NCI-H128 (cell line): ENCODE measurements around the gene EEFSEC.

Experiments
- DNase-seq: peaks from one replicate; lab custom pipeline; 2025; ENCODE audit not compliant: unreplicated experiment; lab: John Stamatoyannopoulos, UW

The EEFSEC gene

DNA sequence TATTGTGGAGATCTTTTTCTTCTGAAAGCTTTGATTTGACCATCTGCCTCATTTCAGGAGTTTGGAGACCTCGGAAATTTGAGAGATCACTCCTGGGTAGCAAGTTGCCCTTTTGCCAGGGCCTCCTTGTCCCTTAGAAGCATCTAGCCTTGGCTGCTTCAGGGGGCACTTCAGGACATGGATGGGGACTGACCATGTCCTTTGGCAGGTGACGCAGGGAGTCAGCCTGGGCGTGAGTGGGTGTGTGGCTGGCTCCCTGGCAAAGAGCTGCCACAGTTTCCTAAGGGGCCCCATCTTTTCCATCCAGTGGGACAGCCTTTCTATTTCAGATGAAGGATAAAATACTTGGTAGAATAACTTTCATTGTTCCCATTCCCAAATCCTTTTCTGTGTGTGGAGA is 27.6 kb downstream of the EEFSEC start:
- no peak for DNase-seq

DNA sequence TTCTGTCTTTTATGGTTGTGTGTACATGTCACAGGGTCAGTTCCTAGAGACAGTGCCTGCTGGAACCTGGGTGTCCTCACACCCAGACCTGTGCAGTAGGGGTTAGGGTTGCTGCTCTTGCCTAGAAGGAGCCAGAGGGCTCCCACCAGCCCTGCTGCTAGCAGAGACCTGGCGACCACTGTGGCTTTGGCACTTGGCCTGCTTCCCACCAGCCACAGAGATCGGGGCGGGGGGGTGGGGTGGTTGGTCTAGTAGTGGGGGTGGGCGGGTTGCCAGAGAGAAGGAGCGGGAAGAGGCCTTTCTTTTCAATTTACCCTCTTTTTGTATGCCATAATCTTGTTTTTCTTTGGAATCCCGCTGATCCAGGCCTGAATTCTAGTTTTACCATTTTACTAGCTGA is 29.4 kb downstream of the EEFSEC start:
- DNase-seq, result no peak

DNA sequence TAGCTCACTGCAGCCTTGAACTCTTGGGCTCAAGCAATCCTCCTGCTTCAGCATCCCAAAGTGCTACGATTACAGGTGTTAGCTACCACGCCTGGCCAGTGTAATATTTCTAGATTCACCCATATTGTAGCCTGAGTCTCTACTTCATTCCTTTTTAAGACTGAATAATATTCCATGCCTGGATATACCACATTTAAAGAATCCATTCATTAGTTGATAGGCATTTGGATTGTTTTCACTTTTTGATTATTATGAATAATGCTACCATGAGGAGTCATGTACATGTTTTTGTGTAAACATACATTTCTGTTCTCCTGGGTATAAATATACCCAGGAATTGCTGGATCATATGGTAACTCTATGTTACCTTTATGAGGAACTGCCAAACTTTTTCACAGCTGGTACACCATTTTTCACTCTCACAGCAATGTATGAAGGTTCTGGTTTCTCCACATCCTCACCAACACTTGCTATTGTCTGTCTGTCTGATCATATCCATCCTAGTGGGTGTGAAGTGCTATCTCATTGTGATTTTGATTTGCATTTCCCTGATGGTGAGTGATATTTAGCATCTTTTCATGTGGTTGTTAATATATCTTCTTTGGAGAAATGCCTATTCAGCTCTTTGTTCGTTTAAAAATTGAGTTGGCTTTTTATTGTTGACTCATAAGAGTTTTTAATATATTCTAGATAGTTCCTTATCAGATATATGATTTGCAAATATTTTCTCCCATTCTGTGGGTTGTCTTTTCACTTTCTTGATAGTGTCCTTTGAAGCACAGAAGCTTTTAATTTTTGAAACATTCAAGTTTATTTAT is 32.6 kb downstream of the EEFSEC start:
- DNase-seq, result no peak

DNA sequence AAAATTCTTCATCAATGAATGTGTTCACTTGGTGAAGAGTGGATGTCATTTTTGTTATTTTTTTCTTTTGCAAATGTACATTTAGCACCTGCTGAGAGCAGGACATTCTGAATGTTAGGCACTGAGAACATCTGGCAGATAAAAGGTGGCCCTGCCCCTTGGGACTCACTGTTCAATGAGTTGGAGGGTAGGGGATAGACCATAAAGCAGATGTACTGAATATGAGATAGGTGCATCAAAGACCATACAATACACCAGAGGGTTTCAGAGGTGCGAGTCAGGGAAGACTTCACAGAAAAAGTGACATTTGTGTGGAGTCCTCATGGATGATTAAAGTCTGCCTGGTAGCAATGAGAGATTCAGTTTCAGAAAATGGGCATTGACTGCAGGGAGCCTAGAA is 34.2 kb downstream of the EEFSEC start:
- DNase-seq, result no peak

DNA sequence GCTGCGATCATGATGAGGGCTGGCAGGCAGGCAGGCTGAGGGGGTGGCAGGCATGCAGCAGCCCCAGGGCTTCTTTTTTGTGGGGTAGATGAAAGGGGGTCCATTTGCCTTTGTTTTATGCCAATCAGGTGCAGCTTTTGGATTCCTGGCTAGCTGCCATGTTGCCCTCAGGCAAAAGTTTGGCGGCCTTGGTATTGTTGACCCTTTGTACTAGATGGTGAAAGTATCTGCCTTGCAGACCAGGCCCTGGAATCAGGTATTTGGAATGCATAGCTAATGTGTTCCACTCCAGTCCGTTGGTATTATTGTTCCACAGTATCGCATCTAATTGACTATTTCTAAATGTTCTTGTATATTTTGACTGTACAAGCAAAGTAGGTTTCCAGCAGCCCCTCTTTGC is 35.0 kb downstream of the EEFSEC start:
- no peak for DNase-seq

DNA sequence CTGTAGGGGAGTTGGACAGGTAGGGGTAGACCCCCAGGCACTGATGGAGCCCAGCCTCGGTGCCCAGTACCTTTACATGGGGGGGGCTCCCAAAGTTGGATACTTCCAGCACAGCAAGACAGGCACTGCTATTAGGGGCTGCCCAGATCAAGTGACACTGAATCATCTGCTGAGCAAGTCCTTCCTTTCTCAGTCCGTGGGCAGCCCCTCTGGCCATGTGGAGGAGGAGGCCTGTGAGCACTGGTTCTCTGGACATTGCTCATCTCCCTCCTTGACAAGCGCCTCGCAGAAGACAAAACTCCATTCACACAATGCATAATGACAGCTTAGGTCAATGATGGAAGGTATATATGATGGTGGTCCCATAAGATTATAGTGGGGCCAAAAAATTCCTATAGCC is 35.7 kb downstream of the EEFSEC start:
- DNase-seq, result no peak

DNA sequence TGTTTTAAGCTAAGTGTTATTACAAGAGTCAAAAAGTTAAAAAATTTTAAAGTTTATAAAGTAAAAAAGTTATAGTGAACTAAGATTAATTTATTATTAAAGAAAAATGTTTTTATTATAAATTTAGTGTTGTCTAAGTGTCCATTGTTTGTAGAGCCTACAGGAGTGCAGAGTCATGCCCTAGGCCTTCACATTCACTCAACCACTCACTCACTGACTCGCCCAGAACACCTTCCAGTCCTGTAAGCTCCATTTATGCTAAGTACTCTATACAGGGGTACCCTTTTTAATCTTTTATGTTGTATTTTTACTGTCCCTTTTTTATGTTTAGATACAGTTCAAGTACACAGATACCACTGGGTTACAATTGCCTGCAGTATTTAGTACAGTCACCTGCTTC is 37.2 kb downstream of the EEFSEC start:
- DNase-seq, result no peak

DNA sequence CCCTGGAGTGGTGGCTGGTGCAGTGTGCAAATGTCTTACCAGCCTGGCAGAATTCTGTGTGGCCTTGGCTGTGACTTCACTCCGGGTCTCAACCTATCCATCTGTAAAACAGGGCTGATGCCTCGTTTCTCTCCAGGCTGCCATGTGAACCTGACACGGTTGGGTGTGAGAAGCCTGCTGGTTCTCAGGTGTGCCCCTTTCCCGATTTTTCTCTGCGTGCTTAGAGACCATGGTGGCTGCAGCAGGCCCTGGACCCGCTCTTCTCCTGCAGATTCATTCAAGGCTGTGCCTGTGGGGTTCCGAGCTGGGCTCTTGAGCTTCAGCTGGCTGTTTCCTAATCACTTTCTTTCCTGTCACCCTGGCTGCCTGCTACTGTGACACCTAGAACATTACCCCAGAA is 38.9 kb downstream of the EEFSEC start:
- no peak for DNase-seq

DNA sequence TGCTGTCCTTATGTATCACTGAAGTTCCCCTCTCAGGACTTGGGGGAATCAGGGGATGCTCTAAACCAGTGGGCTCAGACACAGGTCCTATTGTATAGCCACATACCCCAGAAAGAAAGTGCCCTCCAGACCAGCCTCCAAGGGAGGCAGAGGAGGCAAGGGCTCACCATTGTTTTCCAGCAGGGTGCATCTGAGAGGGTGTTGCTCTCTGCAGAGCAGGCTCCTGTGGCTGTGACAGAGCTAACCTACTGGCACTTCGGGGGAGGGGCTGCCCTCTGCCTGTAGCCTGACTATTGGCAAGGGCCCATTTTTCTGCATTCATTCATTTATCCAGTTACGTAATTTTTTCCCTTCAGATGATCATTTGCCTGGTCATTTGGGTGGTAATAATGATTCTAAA is 39.9 kb downstream of the EEFSEC start:
- DNase-seq, result no peak

DNA sequence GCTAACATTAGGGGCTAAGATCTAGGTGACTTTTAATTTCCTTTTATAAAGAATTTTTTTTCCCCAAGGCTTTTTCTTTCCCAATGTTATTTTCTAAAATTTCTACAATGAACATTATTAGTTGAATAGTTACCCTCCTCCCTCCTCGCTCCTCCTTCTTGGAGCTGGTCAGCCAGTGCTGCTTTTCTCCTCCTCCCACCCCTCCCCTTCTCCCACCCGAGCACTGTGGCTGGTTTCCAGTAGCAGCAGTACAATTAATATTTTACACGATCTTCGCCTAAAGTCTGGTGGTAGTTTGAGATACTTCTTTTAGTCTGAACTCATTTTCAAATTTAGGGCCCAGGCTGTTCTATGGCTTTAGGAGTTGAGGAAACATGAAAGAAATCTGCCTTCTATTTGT is 41.6 kb downstream of the EEFSEC start:
- DNase-seq, result no peak

DNA sequence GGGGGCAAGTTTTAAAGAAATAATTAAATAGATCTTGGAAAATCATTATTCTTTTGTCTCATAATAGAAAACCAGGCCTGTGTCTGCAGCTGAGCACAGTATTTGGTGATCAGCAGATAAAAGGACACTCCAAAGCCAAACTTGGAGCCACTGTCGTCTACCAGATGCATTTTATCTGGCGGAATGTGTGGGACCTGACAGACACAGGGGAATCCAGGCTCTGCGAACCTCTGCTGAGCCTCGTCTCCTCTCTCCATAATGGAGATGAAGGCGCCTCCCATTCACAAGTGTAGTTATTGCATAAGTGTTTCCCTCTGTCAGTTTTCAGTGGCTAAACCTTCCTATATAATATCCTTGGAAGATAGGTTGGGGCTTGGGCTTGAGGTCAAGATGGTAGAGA is 42.1 kb downstream of the EEFSEC start:
- DNase-seq, result no peak

DNA sequence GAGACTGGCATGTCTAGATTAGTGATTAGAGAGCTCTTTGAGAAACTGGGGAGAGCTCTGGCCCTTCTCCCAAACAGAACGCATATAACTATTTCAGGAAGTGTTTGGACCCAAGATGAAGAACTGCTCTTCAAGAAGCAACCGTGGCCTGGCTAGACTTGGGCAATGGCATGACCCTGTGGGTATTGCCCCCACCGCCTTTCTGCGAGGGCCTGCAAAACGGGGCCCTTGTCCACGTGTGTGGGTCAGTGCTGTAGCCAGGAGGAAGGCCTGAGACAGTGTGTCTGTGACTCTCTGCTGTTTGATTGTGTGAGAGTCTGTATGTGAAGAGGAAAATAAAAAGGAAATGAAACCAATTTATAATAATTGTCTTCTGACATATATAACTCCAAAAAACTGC is 42.5 kb downstream of the EEFSEC start:
- no peak for DNase-seq

DNA sequence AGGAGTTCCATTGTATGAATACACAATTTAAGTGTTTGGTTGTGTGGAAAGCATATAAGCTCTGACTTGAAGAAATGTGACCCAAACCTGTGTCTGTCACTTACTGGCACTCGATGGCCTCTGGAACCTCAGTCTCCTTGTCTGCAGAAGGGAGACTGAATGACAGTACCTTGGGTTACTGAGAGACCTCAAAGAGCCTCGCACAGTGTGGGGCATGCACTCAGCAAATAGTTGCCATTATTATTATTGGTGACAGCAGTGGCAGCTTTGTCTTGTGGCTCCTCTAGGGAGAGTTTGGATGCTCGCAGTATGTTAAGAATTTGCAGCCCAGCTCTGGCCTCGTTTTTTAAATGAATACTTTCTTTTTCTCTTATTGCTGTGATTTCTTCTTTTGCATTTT is 43.4 kb downstream of the EEFSEC start:
- DNase-seq, result no peak

DNA sequence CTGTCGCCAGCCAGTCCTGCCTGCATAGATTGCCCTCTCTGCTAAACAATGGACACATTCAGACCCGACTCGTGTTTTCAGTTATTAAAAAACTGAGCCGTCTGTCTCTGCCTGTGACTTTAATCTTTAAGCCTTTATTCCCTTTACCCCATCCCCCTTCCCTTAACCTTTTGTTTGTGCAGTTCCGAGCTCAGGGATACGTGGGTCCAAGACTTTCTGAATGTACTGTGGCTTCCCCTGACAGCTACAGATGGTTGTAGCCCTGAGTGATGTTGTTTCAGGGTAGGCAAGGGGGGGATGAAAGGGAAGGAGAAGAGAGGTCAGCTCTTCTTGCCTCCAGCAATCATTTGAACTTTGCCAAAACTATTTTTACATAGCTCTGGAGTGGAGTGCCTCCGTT is 44.6 kb downstream of the EEFSEC start:
- no peak for DNase-seq

DNA sequence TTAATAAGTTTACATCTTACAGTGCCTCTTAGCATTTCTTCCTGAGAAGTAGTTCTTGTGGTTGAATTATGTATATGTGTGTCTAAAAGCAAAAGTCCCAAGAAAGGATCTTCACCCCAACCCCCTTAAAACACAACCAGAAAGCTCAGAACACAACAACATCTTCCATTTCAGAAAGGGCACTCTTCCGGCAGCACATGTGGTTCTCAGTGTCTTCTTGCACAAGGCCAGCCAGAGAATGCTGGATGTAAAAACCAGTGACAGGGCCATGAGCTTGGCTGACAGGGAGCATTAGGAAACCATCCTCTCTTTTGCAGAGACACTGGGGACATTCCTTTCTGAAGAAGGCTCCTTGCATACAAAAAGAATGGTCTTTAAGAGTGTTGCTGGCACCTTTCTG is 45.0 kb downstream of the EEFSEC start:
- DNase-seq, result no peak

DNA sequence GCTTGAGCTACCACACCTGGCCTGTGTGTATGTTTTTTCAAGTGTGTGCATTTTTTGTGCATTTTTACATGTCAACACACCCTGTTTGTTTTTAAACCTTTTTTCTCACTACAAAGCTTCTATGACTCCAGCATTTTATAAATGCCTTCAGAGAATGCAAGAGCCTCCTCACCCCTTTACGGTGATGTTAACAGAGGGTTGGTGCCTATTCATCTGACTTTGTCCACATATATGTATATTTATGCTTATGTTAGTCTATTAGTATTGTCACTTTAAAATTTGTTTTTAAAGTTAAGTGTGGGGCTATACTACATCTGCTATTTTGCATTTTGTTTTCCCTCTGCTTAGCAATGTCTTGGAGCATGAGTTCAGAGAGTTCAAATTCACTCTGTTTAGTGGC is 45.8 kb downstream of the EEFSEC start:
- DNase-seq, result no peak

DNA sequence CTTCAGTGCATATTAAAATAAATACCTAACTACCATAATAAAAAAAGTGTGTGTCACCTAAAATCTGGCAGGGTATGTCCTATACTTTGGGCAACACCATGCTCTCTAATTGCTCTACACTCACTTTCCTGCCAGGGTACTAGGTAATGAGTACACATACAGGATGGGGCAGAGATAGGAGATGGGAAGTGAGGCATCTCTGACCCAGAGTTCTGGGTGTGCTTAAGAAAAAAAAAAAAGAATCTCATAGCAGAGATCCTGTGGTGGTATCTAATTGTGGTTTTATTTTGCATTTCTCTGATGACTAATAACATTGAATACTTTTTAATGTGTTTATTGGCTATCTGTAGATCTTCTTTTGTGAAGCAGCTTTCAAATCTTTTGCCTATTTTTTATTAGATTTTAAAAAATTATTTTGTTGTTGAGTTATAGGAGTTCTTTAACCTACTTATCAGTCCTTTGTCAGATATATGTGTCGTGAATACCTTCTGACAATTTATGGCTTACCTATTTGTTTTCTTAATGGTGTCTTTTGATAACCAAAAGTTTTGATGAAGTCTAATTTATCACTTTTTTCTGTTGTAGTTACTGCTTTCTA is 48.0 kb downstream of the EEFSEC start:
- DNase-seq, result no peak

DNA sequence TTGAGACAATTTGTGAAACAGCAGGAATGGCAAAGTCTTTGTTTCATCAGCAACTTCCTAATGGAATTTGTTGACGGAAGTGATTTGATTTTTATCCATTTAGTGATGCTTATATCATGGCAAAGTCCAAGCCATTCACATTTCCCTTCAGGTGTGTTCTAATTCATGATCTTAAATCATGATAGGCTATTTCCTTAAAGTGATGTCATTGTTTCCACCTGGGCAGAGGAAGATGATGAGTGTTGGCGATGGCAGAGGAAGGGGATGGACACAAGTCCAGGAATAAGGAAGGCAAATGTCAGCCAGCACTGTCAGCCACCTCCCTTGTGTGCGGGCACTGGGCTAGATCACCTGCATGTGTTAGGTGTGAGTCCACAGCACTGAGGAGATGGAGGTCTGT is 49.9 kb downstream of the EEFSEC start:
- DNase-seq, result no peak

DNA sequence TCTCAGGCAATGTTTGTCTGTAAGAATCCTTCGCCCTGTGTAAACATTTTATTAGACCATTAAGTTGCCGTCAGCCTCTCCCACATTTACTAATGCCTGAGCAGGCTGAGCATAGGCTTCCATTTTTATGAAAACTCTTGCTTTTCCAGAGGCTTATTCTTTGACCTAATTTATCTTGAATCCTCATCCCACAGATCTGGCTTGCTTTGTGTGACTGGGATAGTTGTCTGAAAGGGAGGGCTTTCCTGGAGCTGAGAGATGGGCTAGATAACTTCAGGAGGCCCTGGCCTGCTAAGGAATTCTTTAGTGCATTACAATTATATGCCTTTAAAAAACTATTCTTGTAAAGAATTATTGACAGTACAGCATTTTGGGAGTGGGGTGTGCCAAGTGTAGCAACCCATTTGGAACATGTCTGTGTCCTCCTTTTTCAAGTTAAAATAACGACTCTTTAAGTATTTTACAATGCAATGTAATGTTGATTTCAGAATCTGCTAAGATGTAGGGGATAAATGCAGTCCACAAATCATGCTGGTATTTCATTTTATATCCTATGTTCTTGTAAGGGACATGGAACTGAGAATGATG is 52.4 kb downstream of the EEFSEC start:
- DNase-seq, result no peak

DNA sequence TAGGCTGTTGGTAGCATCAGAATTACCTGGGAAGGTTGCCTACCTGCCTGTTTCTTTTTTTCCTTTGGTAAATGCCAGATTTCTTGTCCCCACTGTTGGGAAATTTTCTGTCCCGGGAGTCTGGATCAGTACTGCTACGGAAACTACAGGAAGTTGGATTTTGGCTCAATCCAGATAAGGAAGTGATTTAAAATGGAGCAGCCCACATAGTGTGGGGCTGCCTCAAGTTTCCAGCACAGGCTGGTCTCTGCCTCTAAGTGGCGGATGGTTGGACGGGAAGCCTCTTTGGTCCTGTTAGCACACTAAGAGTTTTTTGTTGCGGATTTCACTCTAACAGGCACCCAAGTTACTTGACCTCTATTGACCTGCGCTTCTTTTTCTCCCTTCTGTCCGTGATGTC is 54.7 kb downstream of the EEFSEC start:
- DNase-seq, result no peak

DNA sequence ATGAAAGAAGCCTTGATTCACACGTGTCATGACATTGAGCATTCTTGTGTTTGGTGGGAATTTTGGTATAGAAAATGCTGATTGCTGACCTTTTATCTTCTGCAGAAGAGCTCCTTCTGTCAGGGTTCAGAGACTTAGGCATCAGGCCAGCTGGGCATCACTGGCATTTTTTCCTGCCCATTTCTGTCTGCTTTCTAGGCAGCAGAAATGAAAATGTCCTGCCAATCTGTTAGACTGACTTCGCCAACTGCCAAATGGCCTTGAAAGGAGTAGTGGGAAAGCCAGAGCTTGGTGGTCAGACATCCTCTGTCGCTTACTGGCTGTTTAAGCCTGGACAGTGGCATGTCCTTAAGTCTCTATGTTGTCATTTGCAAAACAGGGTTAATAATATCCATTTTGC is 57.4 kb downstream of the EEFSEC start:
- no peak for DNase-seq

DNA sequence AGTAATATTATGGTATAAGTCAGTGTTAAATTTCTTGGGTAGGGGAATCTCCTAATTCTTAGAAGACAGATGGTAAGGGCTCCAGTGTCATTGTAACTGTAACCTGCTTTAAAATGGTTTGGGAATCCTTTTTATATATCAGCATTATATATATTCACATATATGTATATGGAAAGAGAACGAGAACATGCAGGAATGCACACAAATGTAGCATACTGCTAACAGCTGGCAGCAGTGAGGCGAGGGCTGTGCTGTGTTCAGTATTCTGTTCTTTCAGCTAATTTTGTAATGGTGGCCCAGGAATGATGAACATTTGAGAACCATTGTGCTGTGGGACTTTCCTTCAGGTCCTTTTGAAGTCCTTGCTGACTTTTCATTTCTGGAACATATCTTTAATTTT is 60.8 kb downstream of the EEFSEC start:
- no peak for DNase-seq

DNA sequence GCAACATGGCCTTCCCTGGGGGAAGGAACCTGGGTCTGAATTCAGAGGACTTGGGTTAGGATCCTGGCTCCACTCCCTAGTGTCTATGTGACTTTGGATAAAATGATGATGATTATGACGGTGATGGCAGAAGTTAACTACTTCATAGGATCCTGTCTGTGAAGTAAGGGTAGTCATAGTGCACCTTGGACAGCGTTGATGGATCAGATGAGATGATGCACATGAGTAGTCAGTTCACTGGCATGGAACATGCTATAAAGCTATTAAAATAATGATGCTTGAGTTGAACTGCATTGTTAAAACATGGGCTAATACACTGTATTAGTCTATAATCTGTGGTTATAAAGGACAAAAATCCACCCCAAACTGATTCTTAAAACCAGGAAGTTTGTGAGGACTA is 62.0 kb downstream of the EEFSEC start:
- DNase-seq, result no peak
